GM19372 (cell line): ENCODE results near the gene TCIRG1.

Experiments
- ATAC-seq: cut with Tn5 transposase; IDR thresholded peaks from one replicate; pipeline ENCODE4 v1.9.1; 2021; ENCODE audit warnings: mild to moderate bottlenecking, low read depth, moderate library complexity; ENCODE audit not compliant: unreplicated experiment

The TCIRG1 gene

DNA sequence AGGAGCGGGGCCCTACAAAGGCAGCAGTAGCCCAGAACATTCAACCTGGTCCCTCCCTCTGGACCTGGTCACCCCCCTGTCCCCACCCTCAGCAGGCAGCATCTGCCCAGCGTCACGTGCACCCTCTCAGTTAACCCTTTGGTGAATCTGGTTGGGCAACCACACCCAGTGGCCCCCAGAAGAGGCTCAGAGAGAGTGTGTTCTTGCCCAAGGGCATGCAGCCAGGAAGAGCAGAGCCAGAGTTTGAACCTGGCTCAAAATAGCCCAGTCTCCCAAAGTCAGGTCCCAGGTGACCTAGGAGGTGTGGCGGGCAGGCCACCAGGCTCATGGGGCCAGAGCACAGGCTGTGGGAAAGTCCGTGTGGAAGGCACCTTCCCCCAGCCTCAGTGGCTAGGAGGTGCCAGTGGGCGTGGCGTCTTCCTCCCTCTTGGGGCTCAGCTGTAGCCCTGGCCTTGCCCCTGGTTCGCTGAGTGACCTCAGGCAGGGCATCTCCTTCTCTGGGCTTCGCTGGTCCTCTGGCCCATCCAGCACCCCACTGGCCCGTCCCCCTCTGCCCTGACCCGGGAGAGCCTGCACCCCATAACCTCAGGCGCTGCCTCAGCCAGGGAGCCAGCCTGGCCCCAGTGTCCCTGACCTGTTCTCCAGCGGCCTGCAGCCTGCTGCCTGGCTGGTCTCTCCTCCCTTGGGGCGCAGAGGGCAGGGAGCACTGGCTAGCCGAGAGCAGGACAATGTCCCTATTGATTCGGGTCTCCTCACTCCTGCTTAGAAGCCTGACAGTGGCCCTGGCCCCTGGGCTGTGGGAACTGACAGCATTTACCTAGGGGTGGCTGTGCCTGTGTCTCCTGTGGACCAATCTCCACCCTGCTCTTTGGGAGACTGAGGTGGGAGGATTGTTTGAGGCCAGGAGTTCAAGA lies 21.7 kb upstream of the TCIRG1 start:
- ATAC-seq = no peak

DNA sequence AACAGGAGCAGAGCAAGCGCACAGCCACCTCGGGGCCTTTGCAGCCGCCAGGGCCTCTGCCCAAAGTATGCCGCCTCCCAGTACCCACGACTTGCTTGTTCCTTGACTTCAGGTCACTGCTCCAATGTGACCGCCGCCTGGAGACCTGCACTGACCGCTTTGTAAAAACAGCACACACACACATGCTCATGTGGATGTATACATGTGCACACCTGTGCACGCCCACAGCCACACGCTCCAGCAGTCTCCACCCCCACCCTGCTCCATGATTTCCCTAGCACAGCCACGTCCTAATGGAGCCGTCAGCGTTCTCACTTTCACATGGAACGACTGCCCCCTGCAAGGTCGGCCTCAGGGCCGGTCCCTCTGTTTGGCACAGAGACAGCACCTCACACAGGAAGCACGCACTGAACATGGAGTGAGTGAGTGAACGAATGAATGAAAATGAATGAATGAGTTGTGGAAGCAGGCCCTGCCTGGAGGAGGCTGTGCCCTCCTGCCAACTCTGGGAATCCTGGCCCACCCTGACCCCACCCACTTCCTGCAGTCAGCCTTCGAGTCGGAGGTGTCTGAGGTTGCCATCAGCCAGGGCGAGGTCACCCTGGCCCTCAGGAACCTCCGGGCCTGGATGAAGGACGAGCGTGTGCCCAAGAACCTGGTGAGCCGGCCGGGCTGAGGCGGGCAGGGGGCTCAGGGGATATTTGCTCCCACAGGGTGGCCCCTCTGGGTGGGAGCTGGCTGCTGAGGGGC lies 20.7 kb upstream of the TCIRG1 start:
- ATAC-seq = no peak

DNA sequence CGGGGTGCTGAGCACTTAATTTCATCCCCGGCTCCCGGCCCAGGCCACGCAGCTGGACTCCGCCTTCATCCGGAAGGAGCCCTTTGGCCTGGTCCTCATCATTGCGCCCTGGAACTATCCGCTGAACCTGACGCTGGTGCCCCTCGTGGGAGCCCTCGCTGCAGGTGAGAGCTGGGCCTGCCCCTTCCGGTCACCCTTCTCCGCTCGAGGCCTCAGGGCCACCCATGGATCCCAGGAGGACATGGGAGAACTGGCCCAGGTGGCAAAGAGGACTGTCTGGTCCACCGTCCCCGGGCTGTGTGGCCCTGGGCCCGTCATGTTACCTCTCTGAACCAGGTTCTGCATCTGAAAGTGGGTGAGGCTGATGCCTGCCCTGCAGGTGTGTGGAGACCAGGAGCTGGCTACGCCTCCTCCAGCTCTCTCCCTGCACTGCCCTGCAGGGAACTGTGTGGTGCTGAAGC lies 20.1 kb upstream of the TCIRG1 start:
- ATAC-seq = no peak

GRCh38 chr11:68019486-68019885 lies 19.3 kb upstream of the TCIRG1 start:
- no peak for ATAC-seq

- no peak for ATAC-seq
These were observed 18.2 kb upstream of the TCIRG1 start for GRCh38 chr11:68020575-68020974.

- no peak for ATAC-seq
These were observed 17.5 kb upstream of the TCIRG1 start for GRCh38 chr11:68021167-68021787.

DNA sequence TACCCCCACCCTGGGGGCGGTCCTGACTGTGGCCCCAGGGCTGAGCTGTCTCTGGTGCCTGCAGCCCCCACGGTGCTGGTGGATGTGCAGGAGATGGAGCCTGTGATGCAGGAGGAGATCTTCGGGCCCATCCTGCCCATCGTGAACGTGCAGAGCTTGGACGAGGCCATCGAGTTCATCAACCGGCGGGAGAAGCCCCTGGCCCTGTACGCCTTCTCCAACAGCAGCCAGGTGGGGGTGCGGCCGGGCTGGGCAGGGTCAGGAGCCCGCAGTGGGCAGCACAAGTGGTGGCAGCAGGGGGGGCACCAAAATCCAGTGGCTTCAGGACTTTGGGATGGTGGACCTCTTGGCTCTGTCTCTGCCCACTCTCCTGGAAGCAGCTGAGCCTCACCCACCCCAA lies 16.3 kb upstream of the TCIRG1 start:
- no peak for ATAC-seq

- no peak for ATAC-seq
These were observed 14.3 kb upstream of the TCIRG1 start for GRCh38 chr11:68024508-68024907.

DNA sequence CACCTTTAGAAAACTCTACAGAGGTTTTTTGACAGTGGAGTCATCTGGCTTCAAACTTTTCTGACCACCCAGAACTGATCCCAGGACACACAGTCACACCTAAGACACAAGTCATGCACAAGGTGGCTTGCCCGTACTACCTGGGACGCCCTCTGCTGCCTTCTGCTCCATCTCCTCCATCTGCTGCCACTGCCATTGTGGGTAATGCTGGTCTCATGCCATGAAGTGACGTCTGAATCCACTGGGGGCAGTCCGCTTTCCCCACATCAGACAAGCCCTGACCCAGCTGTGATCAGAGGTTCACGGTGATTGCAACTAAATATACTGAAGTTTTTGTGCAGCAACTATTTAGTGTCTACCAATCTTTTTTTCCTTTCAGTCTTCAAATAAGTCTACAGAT lies 13.8 kb upstream of the TCIRG1 start:
- ATAC-seq = no peak

DNA sequence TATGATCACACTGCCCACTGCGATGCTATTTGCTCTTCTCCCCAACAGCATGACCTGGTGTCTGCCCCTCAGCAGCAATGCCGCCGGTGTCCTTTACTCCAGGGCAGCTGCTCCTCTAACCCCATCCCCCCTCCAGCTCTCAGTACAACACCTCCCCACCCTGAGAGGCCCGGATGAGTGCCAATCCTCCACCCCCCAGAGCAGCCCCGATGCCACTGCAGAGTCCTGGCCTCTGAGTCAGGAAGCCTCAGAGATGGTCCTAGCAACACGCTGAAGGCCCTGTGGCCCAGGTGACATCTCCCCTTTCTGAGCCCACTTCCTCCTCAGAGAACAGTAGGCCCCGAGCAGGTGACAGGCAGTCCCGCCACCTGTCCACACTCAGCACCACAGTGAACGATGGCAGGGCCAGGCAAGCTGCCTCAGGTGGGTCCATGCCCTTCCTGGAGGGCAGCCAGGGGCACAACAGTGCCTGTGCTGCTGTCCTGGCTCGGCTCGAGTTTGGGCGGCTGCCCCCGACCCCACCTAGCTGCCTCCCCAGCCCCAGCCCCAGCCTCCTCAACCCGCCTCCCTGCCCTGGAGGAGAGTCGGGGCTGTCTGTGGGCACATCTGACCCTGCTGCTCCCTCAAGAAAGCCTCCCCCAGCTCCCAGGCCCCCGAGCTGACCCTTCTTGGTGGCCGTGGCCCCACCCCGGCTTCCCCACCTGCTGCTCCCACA lies 12.3 kb upstream of the TCIRG1 start:
- ATAC-seq = no peak

DNA sequence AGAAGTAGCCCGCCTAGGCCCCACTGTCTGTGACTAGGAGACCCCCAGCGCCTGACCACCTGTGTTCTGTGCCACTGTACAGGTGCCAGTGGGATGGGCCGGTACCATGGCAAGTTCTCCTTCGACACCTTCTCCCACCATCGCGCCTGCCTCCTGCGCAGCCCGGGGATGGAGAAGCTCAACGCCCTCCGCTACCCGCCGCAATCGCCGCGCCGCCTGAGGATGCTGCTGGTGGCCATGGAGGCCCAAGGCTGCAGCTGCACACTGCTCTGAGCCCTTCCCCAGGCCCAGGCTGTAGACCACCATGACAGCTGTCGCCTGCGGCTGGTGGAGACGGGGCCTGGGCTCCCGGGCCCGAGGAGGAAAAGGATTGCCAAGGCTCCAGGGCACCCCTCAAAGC lies 11.2 kb upstream of the TCIRG1 start:
- no peak for ATAC-seq

DNA sequence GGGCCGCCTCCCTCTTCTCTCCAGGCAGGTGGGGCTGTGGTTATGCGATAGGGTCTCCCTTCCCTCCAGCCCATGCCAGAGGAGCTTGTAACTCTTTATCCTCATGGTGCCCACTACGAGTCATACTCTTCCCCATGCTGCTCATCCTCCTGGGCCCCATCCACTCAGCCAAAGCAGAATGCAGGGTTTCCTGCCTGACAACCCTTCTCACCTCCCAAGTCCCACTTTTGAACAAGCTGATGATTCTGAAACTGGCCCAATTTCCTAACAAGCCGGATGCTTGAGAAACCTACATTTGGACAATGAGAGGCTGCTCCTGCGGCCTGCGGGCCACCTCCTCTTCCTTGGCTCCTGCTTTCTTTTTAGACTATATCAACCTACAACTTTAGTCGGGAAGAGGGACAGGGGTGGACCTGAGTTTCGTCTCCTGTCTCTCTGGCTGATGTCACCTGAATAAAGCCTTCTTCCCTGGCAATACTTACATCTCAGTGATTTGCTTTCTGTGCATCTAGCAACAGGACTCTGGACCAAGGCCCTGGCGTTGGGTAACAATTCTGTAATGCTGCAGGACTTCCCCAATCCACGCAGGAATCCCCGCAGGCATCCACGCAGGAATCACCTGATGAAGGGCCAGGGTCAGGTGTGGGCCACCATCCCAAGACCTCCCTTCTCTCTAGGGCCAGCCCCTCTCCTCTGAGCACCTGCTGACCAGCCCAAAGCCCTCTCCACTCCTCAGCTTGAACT lies 9.9 kb upstream of the TCIRG1 start:
- no peak for ATAC-seq

GRCh38 chr11:68030318-68031143 lies 8.3 kb upstream of the TCIRG1 start, which contains the start of gene NDUFS8:
NDUFS8 (plus strand) TSS chr11:68030681; CDS start chr11:68032152, 1,471 bp downstream.
- ATAC-seq = peak; percentile 97

GRCh38 chr11:68031144-68031464 lies 7.7 kb upstream of the TCIRG1 start:
- no peak for ATAC-seq

GRCh38 chr11:68032003-68032402 lies 6.8 kb upstream of the TCIRG1 start:
- ATAC-seq = no peak

- no peak for ATAC-seq
These were observed 5.7 kb upstream of the TCIRG1 start for GRCh38 chr11:68032997-68033707.

GRCh38 chr11:68033708-68034045 lies 5.1 kb upstream of the TCIRG1 start:
- ATAC-seq = no peak

DNA sequence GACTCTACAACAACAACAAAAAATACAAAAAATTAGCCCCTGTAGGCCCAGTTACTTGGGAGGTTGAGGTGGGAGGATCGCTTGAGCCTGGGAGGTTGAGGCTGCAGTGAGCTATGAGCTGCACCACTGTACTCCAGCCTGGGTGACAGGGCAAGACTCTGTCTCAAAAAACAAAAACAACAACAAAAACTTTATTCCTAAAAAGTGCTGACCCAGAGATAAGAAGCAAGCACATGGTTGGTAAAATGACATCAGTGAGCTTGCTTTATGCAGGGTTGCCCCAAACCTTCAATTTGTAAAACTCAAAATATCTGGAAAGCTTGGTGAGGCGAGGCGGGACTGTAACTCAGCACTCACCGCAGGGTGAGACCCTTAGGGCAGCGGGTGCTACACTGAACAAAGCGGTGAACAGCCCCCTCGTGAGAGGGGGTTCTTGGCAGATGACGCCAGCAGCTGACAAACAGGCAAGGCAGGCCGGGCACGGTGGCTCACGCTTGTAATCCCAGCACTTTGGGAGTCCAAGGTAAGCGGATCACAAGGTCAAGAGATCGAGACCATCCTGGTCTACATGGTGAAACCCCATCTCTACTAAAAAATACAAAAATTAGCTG lies 3.5 kb upstream of the TCIRG1 start:
- no peak for ATAC-seq
